GM06990 (cell line): ENCODE results near the gene USP17L29.
"Not testable (repeated sequence)": the region's sequence is repeated elsewhere in the genome, so short reads cannot be mapped to it uniquely, and the experiment has no call there.

Experiments
- DNase-seq: peaks from one replicate; pipeline ENCODE4 v3.0.0-alpha.2; 2011; ENCODE audit not compliant: insufficient read length; ENCODE audit errors: extremely low read depth
- H3K27me3 ChIP-seq: replicated peaks from 2 replicates; pipeline ENCODE4 v1.6.0; 2011; ENCODE audit warnings: low read length; ENCODE audit not compliant: control insufficient read depth, insufficient read depth
- H3K36me3 ChIP-seq: 2 replicates; pipeline ENCODE4 v1.5.1; 2011; ENCODE audit warnings: low read length; ENCODE audit not compliant: control insufficient read depth, insufficient read depth
- H3K4me3 ChIP-seq: replicated peaks from 2 replicates; pipeline ENCODE4 v1.5.1; 2011; ENCODE audit warnings: low read depth, mild to moderate bottlenecking, control low read depth, low read length

The USP17L29 gene

GRCh38 chr4:9353338-9353737, at the start of gene USP17L29:
USP17L29 (plus strand) TSS chr4:9353638; CDS start chr4:9353638, 0 bp downstream.
- H3K27me3 ChIP-seq, DNase-seq, H3K36me3 ChIP-seq, H3K4me3 ChIP-seq: not testable (repeated sequence)

- not testable (repeated sequence) for H3K36me3 ChIP-seq, H3K27me3 ChIP-seq, H3K4me3 ChIP-seq, DNase-seq
Observed at GRCh38 chr4:9324191-9324590, 29.2 kb upstream of the USP17L29 start.

GRCh38 chr4:9324865-9325264, 28.6 kb upstream of the USP17L29 start, which contains the start of gene USP17L24:
USP17L24 (plus strand) TSS chr4:9325165; CDS start chr4:9325165, 0 bp downstream.
- not testable (repeated sequence) for DNase-seq, H3K4me3 ChIP-seq, H3K36me3 ChIP-seq, H3K27me3 ChIP-seq

- H3K4me3 ChIP-seq, H3K27me3 ChIP-seq, H3K36me3 ChIP-seq, DNase-seq: not testable (repeated sequence)
Observed at GRCh38 chr4:9329611-9330010, 23.8 kb upstream of the USP17L29 start, which contains the start of gene USP17L25. USP17L25 (plus strand) TSS chr4:9329911; CDS start chr4:9329911, 0 bp downstream.

GRCh38 chr4:9334358-9334757, 19.1 kb upstream of the USP17L29 start, which contains the start of gene USP17L26:
USP17L26 (plus strand) TSS chr4:9334658; CDS start chr4:9334658, 0 bp downstream.
- not testable (repeated sequence) for H3K4me3 ChIP-seq

GRCh38 chr4:9339103-9339502, 14.3 kb upstream of the USP17L29 start, which contains the start of gene USP17L5:
USP17L5 (plus strand) TSS chr4:9339403; CDS start chr4:9339403, 0 bp downstream.
- not testable (repeated sequence) for DNase-seq, H3K4me3 ChIP-seq, H3K36me3 ChIP-seq, H3K27me3 ChIP-seq

More at GRCh38 chr4:9334358-9334757, 19.1 kb upstream of the USP17L29 start, which contains the start of gene USP17L26:
- H3K36me3 ChIP-seq, H3K27me3 ChIP-seq, DNase-seq: not testable (repeated sequence)

GRCh38 chr4:9343848-9344247, 9.6 kb upstream of the USP17L29 start, which contains the start of gene USP17L27:
USP17L27 (plus strand) TSS chr4:9344148; CDS start chr4:9344148, 0 bp downstream.
- H3K36me3 ChIP-seq, H3K27me3 ChIP-seq, DNase-seq, H3K4me3 ChIP-seq: not testable (repeated sequence)

- DNase-seq, H3K4me3 ChIP-seq, H3K36me3 ChIP-seq, H3K27me3 ChIP-seq: not testable (repeated sequence)
Observed at GRCh38 chr4:9348593-9348992, 4.8 kb upstream of the USP17L29 start, which contains the start of gene USP17L28. USP17L28 (plus strand) TSS chr4:9348893; CDS start chr4:9348893, 0 bp downstream.

- H3K36me3 ChIP-seq, H3K27me3 ChIP-seq, DNase-seq, H3K4me3 ChIP-seq: not testable (repeated sequence)
Observed at GRCh38 chr4:9350866-9351265, 2.6 kb upstream of the USP17L29 start.

- H3K4me3 ChIP-seq, DNase-seq: not testable (repeated sequence)
Observed at GRCh38 chr4:9362829-9363228, 9.4 kb downstream of the USP17L29 start, which contains the start of gene USP17L30. USP17L30 (plus strand) TSS chr4:9363129; CDS start chr4:9363129, 0 bp downstream.

GRCh38 chr4:9379881-9380280, 26.4 kb downstream of the USP17L29 start:
- not testable (repeated sequence) for H3K36me3 ChIP-seq, H3K27me3 ChIP-seq, DNase-seq, H3K4me3 ChIP-seq

More at GRCh38 chr4:9362829-9363228, 9.4 kb downstream of the USP17L29 start, which contains the start of gene USP17L30:
- not testable (repeated sequence) for H3K27me3 ChIP-seq, H3K36me3 ChIP-seq
